GM18526 (cell line): Measurements from ENCODE around the gene CPA5.

Experiments
- POLR2A ChIP-seq: IDR thresholded peaks from 3 replicates; pipeline ENCODE4 v1.6.1; 2011; ENCODE audit not compliant: insufficient read length; ENCODE audit errors: extremely low read depth

The CPA5 gene

DNA sequence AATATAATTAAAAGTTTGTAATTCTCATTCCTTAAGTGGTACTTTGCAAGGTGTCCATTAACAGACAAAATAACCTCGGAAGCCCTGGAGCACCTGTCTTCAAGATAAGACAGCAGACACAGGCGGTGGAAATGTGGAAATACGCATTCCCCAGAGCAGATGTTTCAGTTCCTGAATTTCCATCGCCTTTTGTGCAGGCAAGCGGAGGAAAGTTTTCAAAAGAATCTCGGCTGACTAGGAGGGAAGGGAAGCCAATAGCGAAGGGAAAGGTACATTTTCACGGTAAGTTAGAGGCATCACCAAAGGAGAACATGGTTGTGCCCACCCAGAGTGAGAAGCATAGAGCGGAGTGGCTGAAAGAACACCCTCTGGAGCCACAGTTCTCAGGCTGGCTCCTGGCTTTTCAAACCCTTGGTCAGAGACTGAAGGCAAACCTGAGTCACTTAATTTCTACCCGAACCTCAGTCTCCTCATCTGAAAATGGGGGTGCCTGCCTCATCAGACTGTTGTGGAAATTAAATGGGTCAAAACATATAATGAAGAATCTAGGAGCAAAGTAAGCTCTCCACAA is 49.3 kb downstream of the CPA5 start:
- TF ChIP-seq POLR2A = no peak

DNA sequence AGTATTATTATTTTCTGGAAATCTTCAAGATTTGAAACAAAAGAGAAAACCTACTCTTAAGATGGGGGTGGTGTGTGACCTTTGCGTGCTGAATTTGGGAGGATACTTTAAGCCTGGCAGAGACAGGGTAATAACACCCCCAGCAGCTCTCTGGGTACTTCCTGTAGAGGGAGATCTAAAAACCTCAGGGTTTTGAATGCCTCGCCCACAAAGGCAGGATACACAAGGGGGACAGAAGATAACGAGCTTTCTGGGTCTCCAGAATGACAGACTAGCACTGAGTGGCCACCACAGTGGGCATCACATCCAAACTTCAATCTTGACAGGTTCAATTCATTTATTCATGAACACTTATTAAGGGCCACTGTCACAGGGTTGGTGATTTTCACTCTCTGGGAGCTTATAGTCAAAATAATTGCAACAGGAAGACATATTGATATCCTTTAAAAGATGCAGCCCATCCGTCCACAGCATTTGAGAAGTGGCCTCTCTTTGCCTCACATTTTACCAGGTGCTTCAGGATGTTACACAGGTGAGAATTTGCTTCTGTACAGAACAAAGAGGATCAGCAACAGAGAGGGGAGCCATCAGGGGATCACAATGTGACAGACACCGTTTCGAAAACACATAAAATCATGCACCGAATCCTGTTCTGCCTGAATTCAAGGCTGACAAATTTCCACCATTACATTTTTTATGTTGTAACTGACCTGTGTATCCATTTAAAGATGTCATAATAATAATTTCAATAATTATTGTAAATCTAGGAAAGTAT is 50.0 kb downstream of the CPA5 start:
- TF ChIP-seq POLR2A = no peak

DNA sequence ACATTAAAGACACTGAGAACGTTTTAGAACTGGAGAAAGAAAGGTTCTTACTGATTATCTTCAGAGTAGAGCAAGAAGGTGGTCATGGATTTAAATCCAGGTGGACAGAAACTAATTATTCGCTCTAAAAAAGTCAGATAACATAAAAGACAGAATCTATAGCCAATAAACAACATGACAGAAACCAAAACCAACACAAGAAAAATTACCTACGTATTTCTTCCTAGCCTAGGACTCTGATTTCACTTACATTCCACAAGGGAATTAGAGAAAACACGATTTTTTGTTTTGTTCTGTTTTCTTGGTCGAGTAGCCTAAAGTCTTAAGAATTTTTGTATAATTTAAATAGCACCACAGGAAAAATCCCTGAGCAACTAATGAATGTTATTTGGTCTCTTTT is 50.8 kb downstream of the CPA5 start:
- no peak for TF ChIP-seq POLR2A

- no peak for TF ChIP-seq POLR2A
Measured at GRCh38 chr7:130396109-130396508, 51.5 kb downstream of the CPA5 start.

- TF ChIP-seq POLR2A = no peak
Measured at GRCh38 chr7:130397051-130397757, 52.6 kb downstream of the CPA5 start.

DNA sequence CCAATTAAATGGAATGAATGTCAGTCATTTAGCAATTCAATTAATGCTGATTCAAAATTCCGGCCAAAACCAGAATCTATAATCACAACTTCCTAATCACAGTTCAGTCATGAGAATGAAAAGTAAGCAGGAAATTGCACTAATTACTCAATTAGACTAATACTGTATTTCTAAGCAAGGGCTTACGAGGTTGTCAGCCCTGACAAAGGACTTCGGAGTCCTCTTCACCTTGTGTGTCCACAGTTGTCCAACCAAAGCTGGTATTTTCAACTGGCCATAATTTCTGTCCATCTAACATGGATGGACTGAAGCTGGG is 53.1 kb downstream of the CPA5 start:
- no peak for TF ChIP-seq POLR2A

DNA sequence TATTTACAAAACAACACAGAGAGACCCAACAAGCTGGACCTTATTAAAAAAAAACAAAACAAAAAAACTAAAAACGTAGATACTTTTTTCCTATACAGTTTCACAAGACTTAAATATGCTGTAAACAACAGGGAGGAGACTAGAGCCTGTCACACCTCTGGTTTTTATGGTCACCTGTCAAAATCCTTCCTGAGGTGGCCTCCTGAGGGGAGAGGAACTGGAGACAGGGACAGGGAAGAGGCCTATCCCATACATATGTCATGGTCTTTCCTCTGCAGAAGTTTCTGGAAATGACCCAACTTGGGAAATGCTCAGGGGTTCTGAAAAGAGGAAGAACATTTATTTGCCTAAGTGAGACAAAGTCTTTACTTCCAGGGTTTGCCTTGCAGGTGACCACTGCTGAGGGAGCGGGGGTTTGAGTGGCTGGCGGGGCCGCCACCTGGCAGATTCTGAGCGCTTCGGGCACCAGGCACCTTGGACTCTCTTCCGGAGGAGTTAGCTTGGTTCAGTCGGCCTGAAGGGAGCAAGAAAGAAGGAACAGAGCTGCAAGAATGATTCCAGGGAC is 54.0 kb downstream of the CPA5 start:
- no peak for TF ChIP-seq POLR2A

- no peak for TF ChIP-seq POLR2A
Measured at GRCh38 chr7:130400120-130400572, 55.5 kb downstream of the CPA5 start.

GRCh38 chr7:130401101-130401500 is 56.5 kb downstream of the CPA5 start:
- TF ChIP-seq POLR2A = no peak

GRCh38 chr7:130401578-130401977 is 57.0 kb downstream of the CPA5 start:
- TF ChIP-seq POLR2A = no peak

DNA sequence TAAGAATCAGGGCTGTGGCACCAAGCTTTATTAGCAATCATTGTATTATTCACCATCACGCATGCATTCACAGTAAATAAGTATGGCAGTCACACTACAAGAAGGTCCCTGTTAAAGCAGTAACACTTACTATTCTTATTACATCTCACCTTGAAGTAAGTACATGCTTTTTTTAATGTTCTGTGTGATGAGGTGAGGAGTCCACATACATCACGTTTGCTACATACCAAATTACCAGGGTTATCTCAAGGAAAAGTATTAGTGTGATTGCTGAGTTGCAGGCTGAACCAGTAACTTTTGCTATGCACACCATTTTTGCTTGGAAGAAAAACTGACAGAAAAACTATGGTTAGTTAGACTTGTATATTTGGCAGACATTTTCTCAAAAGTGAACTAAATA is 60.4 kb downstream of the CPA5 start:
- no peak for TF ChIP-seq POLR2A

GRCh38 chr7:130409067-130409711 is 64.6 kb downstream of the CPA5 start:
- TF ChIP-seq POLR2A = no peak

GRCh38 chr7:130409712-130410072 is 65.1 kb downstream of the CPA5 start:
- no peak for TF ChIP-seq POLR2A

- no peak for TF ChIP-seq POLR2A
Measured at GRCh38 chr7:130410868-130411541, 66.4 kb downstream of the CPA5 start.

DNA sequence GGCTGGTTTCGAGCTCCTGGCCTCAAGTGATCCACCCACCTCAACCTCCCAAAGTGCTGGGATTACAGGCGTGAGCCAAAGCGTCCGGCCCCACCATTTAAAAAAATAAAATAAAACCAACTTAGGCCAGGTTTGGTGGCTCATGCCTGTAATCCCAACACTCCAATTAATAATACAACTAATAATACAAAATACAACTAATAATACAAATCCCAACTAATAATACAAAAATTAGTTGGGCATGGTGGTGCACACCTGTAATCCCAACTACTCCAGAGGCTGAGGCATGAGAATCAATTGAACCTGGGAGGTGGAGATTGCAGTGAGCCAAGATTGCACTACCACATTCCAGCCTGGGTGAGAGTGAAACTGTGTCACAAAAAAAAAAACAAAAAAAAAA is 68.6 kb downstream of the CPA5 start:
- TF ChIP-seq POLR2A = no peak
